MM.1S (cell line): Measurements from ENCODE around the gene HNF4A.

Experiments used
- EZH2phosphoT487 ChIP-seq: fragments of 300-600 bp; sonication (generic); IDR thresholded peaks from 2 replicates; pipeline ENCODE4 v1.6.1; 2018; ENCODE audit warnings: antibody characterized with exemption, low read length
- TF ChIP-seq, protein P1 (sequence below): fragments of 300-600 bp; sonication (generic); IDR thresholded peaks from 2 replicates; pipeline ENCODE4 v1.5.1; 2016; ENCODE audit warnings: antibody characterized with exemption, low read length, mixed read lengths

- TF ChIP-seq, protein P1, sequence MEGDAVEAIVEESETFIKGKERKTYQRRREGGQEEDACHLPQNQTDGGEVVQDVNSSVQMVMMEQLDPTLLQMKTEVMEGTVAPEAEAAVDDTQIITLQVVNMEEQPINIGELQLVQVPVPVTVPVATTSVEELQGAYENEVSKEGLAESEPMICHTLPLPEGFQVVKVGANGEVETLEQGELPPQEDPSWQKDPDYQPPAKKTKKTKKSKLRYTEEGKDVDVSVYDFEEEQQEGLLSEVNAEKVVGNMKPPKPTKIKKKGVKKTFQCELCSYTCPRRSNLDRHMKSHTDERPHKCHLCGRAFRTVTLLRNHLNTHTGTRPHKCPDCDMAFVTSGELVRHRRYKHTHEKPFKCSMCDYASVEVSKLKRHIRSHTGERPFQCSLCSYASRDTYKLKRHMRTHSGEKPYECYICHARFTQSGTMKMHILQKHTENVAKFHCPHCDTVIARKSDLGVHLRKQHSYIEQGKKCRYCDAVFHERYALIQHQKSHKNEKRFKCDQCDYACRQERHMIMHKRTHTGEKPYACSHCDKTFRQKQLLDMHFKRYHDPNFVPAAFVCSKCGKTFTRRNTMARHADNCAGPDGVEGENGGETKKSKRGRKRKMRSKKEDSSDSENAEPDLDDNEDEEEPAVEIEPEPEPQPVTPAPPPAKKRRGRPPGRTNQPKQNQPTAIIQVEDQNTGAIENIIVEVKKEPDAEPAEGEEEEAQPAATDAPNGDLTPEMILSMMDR = no peak
- no peak for TF ChIP-seq EZH2phosphoT487
Observed at GRCh38 chr20:44464514-44464913, 109.0 kb downstream of the HNF4A start.
